Gastrocnemius medialis (tissue), 4 donors: ENCODE results near the gene CDRT4. TPM values are rescaled to one million over a fixed set of nuclear protein-coding genes. Genes with fewer than 3 reads are reported as not detected.

Experiments
- ATAC-seq, 2 donors: fragments of 150-250 bp; one replicate each; pipeline ENCODE4 v1.9.1; 2016
- DNase-seq, 2 donors: peaks; one replicate each; pipeline ENCODE4 v3.0.0-alpha.2; 2019
- H3K27ac ChIP-seq, 4 donors: fragments of 200-600 bp; sonication (generic); 1 replicate in 1 of 4; 2 replicates in 3 of 4; pipeline ENCODE4 v1.5.1; 2016 to 2018; ENCODE audit warnings: mild to moderate bottlenecking in 2 of 4, moderate library complexity in 1 of 4
- H3K27me3 ChIP-seq, 3 donors: fragments of 200-600 bp; sonication (generic) in 2 of 3; 1 replicate in 1 of 3; 2 replicates in 2 of 3; pipeline versions ENCODE4 v1.5.1 to v1.6.0; 2016 to 2019; ENCODE audit warnings: mild to moderate bottlenecking in 1 of 3, moderate library complexity in 1 of 3
- H3K36me3 ChIP-seq, 2 donors: fragments of 200-600 bp; sonication (generic) in 1 of 2; one replicate each; pipeline ENCODE4 v1.5.1; 2017 to 2018
- H3K4me1 ChIP-seq, 2 donors: fragments of 200-600 bp; sonication (generic) in 1 of 2; one replicate each; pipeline ENCODE4 v1.5.1; 2016 to 2017; ENCODE audit warnings: mild to moderate bottlenecking in 2 of 2
- H3K4me3 ChIP-seq, 4 donors: fragments of 200-600 bp; sonication (generic) in 3 of 4; 1 replicate in 1 of 4; 2 replicates in 3 of 4; pipeline ENCODE4 v1.5.1; 2016 to 2019; ENCODE audit warnings: mild to moderate bottlenecking in 2 of 4
- H3K9me3 ChIP-seq, 3 donors: fragments of 200-600 bp; sonication (generic) in 2 of 3; 1 replicate in 1 of 3; 2 replicates in 2 of 3; pipeline ENCODE4 v1.5.1; 2016 to 2019
- CTCF ChIP-seq, 5 experiments: fragments of 450-650 bp in 3 of 5; fragments of 200-600 bp in 2 of 5; sonication (generic) in 2 of 5; IDR thresholded peaks in 4 of 5; conservative IDR thresholded peaks in 1 of 5; 1 replicate in 4 of 5; 2 replicates in 1 of 5; pipeline ENCODE4 v1.5.1; 2016 to 2019; ENCODE audit warnings: antibody characterized with exemption in 5 of 5, mild to moderate bottlenecking in 3 of 5, moderate library complexity in 3 of 5
- POLR2A ChIP-seq, 2 donors: fragments of 450-650 bp; IDR thresholded peaks; one replicate each; pipeline ENCODE4 v1.6.1; 2017; ENCODE audit warnings: antibody characterized with exemption in 2 of 2, mild to moderate bottlenecking in 2 of 2, moderate library complexity in 2 of 2
- in situ Hi-C, 4 donors: fragments of 200-750 bp; cut with MboI; loops; one replicate each; pipeline versions ENCODE4 v1.15.0 to v1.8.0; 2017; ENCODE audit warnings: low sequenced_read_pairs in 4 of 4
- intact Hi-C: fragments of 100-400 bp; cut with DNase I; formaldehyde crosslinking; loops from one replicate; pipeline ENCODE4 v1.15.1; 2023; ENCODE audit warnings: low total_unique reads
- total RNA-seq, 4 donors: library from RNA; depleted of rRNA; stranded (reverse); fragments of >200 nt; gene quantifications; one replicate each; pipeline versions ENCODE4 v1.1.0 to v1.2.3, GENCODE V29; 2016

The CDRT4 gene
- total RNA-seq, 4 donors from 2014 or later: 0.66 to 2.0 (median 1.00) TPM

DNA sequence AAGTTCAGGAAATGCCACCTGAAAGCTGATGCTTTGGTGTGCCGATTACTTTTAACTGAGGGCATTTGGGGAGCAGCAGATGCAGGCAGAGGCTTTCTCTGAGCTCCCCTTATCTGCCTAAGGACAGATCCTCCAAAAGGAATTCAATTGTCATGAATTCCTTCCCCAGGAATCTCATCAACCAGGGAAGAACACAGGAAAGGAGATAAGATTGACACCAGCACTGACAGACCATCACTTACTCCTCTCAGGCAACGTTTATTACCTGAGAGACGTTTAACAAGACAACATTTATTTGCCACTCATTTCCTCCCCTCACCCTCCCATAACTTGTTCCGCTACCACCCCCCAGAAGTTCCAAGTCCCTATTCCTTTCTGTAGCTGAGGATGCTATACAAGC, 17.6 kb upstream of the CDRT4 start:
- DNase-seq: no peak
- in situ Hi-C loops (no loop called here), intact Hi-C loops (no loop called here)

GRCh38 chr17:15483431-15483830, 16.0 kb upstream of the CDRT4 start:
- Histone ChIP-seq H3K4me1 (peaks cover 15 to 17% of the 10 kb centered on the region in 2 donors), H3K27me3 (no peaks in the 10 kb centered on the region), H3K9me3 (no peaks in the 10 kb centered on the region), H3K4me3 (no peak overlapping the region), H3K27ac (no peak overlapping the region), H3K36me3 (no peaks in the 10 kb centered on the region)
- peak; percentile 33 to 36 for ATAC-seq
- no peak for TF ChIP-seq POLR2A (IDR thresholded peaks at IDR 0.05)
- no peak for DNase-seq
- in situ Hi-C loops: no loop called here
- intact Hi-C loops: no loop called here

More for the DNA sequence above, 17.6 kb upstream of the CDRT4 start:
- ATAC-seq: no peak
- no peaks in the 10 kb centered on the region for H3K9me3 ChIP-seq
- peaks cover 15 to 18% of the 10 kb centered on the region in 2 donors for H3K4me1 ChIP-seq
- no peak overlapping the region for H3K27ac ChIP-seq
- TF ChIP-seq CTCF (IDR thresholded peaks at IDR 0.05 in 4 of 5, conservative IDR thresholded peaks at IDR 0.05 in 1 of 5) (no peak), POLR2A (IDR thresholded peaks at IDR 0.05) (no peak)
- H3K4me3 ChIP-seq: no peak overlapping the region
- no peaks in the 10 kb centered on the region for H3K36me3 ChIP-seq
- no peaks in the 10 kb centered on the region for H3K27me3 ChIP-seq

- intact Hi-C loops (no loop called here), in situ Hi-C loops (no loop called here)
- H3K27me3 ChIP-seq: no peaks in the 10 kb centered on the region
- no peaks in the 10 kb centered on the region for H3K9me3 ChIP-seq
- DNase-seq (peak; percentile 58 to 66), ATAC-seq (peak; percentile 76 to 90)
- H3K4me3 ChIP-seq: peak overlapping the region in 1 of 4 donors; percentile 24
- peak overlapping the region in 3 of 4 donors; percentile 47 to 77 (median 54) for H3K27ac ChIP-seq
- no peak for TF ChIP-seq POLR2A (IDR thresholded peaks at IDR 0.05)
- TF ChIP-seq CTCF (IDR thresholded peaks at IDR 0.05 in 4 of 5, conservative IDR thresholded peaks at IDR 0.05 in 1 of 5): no peak
- no peaks in the 10 kb centered on the region for H3K36me3 ChIP-seq
- peaks cover 15 to 17% of the 10 kb centered on the region in 2 donors for H3K4me1 ChIP-seq
Observed at GRCh38 chr17:15482476-15482875, 15.1 kb upstream of the CDRT4 start.

GRCh38 chr17:15481481-15481880, 14.1 kb upstream of the CDRT4 start:
- ATAC-seq (no peak), DNase-seq (no peak)
- H3K4me1 ChIP-seq: peaks cover 15 to 17% of the 10 kb centered on the region in 2 donors
- intact Hi-C loops: no loop called here
- H3K9me3 ChIP-seq: no peaks in the 10 kb centered on the region
- no peak overlapping the region for H3K4me3 ChIP-seq
- no peak for TF ChIP-seq POLR2A (IDR thresholded peaks at IDR 0.05)
- no peak for TF ChIP-seq CTCF (IDR thresholded peaks at IDR 0.05 in 4 of 5, conservative IDR thresholded peaks at IDR 0.05 in 1 of 5)
- no peaks in the 10 kb centered on the region for H3K36me3 ChIP-seq
- peak overlapping the region in 2 of 4 donors; percentile 54 to 77 for H3K27ac ChIP-seq
- no peaks in the 10 kb centered on the region for H3K27me3 ChIP-seq
- in situ Hi-C loops: no loop called here

- in situ Hi-C loops (no loop called here), intact Hi-C loops (no loop called here)
- ATAC-seq: no peak
- Histone ChIP-seq H3K4me3 (no peak overlapping the region), H3K4me1 (peaks cover 19 to 22% of the 10 kb centered on the region in 2 donors), H3K36me3 (no peaks in the 10 kb centered on the region), H3K27me3 (no peaks in the 10 kb centered on the region), H3K27ac (no peak overlapping the region), H3K9me3 (no peaks in the 10 kb centered on the region)
- DNase-seq: no peak
- TF ChIP-seq CTCF (IDR thresholded peaks at IDR 0.05 in 4 of 5, conservative IDR thresholded peaks at IDR 0.05 in 1 of 5): no peak
Observed at GRCh38 chr17:15480204-15480603, 12.8 kb upstream of the CDRT4 start.
